Activated CD4-positive, alpha-beta T cell treated with anti-CD3 and anti-CD28 coated beads, Interleukin-2, amount 10 ng/mL, durations not matched to agents 24 days and 14 days (primary cell): Measurements from ENCODE around the gene DIO3. TPM values are rescaled to one million over a fixed set of nuclear protein-coding genes. Genes with fewer than 3 reads are reported as not detected.

Source experiments
- DNase-seq: peaks from one replicate; pipeline ENCODE4 v3.0.0; 2022
- H3K27ac Mint-ChIP-seq: one replicate; pipeline ENCODE4 v1.8.0; 2022; ENCODE audit warnings: mild to moderate bottlenecking, mixed read lengths
- H3K27me3 Mint-ChIP-seq: one replicate; pipeline ENCODE4 v1.8.0; 2022; ENCODE audit warnings: mixed read lengths
- H3K36me3 Mint-ChIP-seq: one replicate; pipeline ENCODE4 v1.8.0; 2022; ENCODE audit warnings: low read depth, mild to moderate bottlenecking, mixed read lengths
- H3K4me1 Mint-ChIP-seq: one replicate; pipeline ENCODE4 v1.8.0; 2021; ENCODE audit warnings: mixed read lengths
- H3K4me3 Mint-ChIP-seq: one replicate; pipeline ENCODE4 v1.8.0; 2022; ENCODE audit warnings: mild to moderate bottlenecking, moderate library complexity, mixed read lengths
- H3K9me3 Mint-ChIP-seq: one replicate; pipeline ENCODE4 v1.8.0; 2021; ENCODE audit warnings: mixed read lengths
- intact Hi-C: fragments of 100-400 bp; cut with micrococcal nuclease; formaldehyde crosslinking; loops from one replicate; pipeline ENCODE4 v1.15.1; 2023
- total RNA-seq: library from RNA; stranded (reverse); gene quantifications from 2 replicates; pipeline ENCODE4 v1.2.3, GENCODE V29; 2022

Gene DIO3
- total RNA-seq, 1 donor from 2014 or later, result not detected

DNA sequence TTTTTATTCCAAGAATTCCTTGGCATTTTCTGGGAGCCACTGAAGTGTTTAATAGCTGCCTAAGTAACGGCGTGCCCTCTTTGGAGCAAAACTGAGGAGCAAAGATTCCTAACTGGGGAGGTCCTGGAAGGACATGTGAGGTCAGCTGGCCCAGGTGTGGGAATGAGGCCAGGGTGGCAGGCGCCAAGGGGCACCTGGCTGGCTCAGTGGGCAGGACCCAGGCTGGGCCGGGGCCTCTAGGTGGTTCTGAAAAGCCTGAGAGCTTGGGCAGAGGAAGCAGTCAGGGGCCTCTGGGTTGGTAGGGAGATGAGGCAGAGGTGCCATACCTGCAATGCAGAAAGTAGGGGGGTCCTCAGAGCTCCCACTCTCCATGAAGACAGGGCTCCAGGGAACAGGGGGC, 27.1 kb upstream of the DIO3 start:
- Mint-ChIP-seq H3K27ac (no peak overlapping the region), H3K36me3 (no peaks in the 10 kb centered on the region), H3K4me3 (no peak overlapping the region), H3K27me3 (peaks cover 4% of the 10 kb centered on the region), H3K4me1 (peaks cover 14% of the 10 kb centered on the region), H3K9me3 (no peaks in the 10 kb centered on the region)
- no peak for DNase-seq
- intact Hi-C loops, result no loop called here

- H3K36me3 Mint-ChIP-seq, result no peaks in the 10 kb centered on the region
- no peaks in the 10 kb centered on the region for H3K9me3 Mint-ChIP-seq
- H3K27me3 Mint-ChIP-seq, result peaks cover 3% of the 10 kb centered on the region
- H3K27ac Mint-ChIP-seq, result no peak overlapping the region
- H3K4me3 Mint-ChIP-seq, result no peak overlapping the region
- DNase-seq, result peak; percentile 58
- intact Hi-C loops, result no loop called here
- peaks cover 14% of the 10 kb centered on the region for H3K4me1 Mint-ChIP-seq
Observed at GRCh38 chr14:101535232-101535631, 26.1 kb upstream of the DIO3 start.

DNA sequence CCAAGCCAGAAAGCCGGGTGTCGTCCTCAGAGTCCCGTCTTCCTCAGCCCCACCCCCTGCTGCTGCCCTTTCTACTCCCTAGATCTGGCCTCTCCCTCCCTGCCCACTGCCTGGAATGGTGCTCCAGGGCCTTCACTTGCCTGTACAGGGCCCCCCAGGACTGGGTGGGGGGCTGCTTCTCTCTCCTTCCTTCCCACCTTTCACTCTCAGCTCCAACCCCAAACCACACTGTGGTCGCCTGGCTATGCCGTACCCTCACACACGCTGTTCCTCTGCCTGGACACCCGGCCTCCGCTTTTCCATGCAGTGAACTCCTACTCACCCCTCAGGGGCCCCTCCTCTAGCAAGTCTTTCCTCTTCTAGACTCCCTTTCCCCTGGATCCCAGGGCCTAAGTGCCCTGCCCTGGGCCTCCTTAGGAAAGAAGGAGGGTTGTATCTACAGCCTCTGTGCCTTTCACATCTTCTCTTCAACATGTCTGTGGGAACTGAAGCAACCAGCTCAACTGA, 25.5 kb upstream of the DIO3 start:
- Mint-ChIP-seq H3K4me1 (peaks cover 11% of the 10 kb centered on the region), H3K4me3 (peak overlapping the region; percentile 14), H3K27ac (no peak overlapping the region), H3K9me3 (no peaks in the 10 kb centered on the region), H3K36me3 (no peaks in the 10 kb centered on the region), H3K27me3 (no peaks in the 10 kb centered on the region)
- intact Hi-C loops, result no loop called here
- DNase-seq, result no peak

GRCh38 chr14:101537286-101537685, 24.0 kb upstream of the DIO3 start:
- H3K4me1 Mint-ChIP-seq, result peaks cover 11% of the 10 kb centered on the region
- H3K27me3 Mint-ChIP-seq, result no peaks in the 10 kb centered on the region
- intact Hi-C loops, result no loop called here
- no peaks in the 10 kb centered on the region for H3K36me3 Mint-ChIP-seq
- H3K4me3 Mint-ChIP-seq, result no peak overlapping the region
- H3K9me3 Mint-ChIP-seq, result no peaks in the 10 kb centered on the region
- no peak for DNase-seq
- H3K27ac Mint-ChIP-seq, result no peak overlapping the region

DNA sequence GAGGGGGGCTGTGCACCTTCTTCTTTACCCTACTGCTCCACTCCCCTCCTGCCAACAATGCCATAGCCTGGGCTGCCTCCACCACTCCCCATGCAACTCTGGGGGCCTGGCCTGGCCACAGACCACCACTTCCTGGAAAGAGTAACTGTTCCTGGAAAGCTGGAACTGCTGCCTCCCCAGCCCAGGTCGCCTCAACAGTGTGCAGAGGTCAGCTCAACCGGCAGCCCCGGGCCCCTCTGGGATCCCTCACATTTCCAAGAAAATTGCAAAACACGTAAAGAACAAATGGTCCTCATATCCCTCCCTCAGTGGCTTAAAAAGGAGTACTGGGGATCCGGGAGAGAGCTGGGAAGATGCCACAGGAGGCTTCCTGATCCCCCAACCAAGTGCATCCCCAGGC, 22.4 kb upstream of the DIO3 start:
- intact Hi-C loops, result no loop called here
- Mint-ChIP-seq H3K4me1 (peaks cover 11% of the 10 kb centered on the region), H3K27ac (no peak overlapping the region), H3K27me3 (no peaks in the 10 kb centered on the region), H3K9me3 (no peaks in the 10 kb centered on the region), H3K4me3 (no peak overlapping the region), H3K36me3 (no peaks in the 10 kb centered on the region)
- DNase-seq, result no peak

- no peaks in the 10 kb centered on the region for H3K27me3 Mint-ChIP-seq
- intact Hi-C loops, result no loop called here
- no peaks in the 10 kb centered on the region for H3K36me3 Mint-ChIP-seq
- H3K27ac Mint-ChIP-seq, result no peak overlapping the region
- H3K4me1 Mint-ChIP-seq, result peaks cover 11% of the 10 kb centered on the region
- H3K4me3 Mint-ChIP-seq, result no peak overlapping the region
- DNase-seq, result no peak
- H3K9me3 Mint-ChIP-seq, result no peaks in the 10 kb centered on the region
Observed at GRCh38 chr14:101539880-101540279, 21.4 kb upstream of the DIO3 start.

DNA sequence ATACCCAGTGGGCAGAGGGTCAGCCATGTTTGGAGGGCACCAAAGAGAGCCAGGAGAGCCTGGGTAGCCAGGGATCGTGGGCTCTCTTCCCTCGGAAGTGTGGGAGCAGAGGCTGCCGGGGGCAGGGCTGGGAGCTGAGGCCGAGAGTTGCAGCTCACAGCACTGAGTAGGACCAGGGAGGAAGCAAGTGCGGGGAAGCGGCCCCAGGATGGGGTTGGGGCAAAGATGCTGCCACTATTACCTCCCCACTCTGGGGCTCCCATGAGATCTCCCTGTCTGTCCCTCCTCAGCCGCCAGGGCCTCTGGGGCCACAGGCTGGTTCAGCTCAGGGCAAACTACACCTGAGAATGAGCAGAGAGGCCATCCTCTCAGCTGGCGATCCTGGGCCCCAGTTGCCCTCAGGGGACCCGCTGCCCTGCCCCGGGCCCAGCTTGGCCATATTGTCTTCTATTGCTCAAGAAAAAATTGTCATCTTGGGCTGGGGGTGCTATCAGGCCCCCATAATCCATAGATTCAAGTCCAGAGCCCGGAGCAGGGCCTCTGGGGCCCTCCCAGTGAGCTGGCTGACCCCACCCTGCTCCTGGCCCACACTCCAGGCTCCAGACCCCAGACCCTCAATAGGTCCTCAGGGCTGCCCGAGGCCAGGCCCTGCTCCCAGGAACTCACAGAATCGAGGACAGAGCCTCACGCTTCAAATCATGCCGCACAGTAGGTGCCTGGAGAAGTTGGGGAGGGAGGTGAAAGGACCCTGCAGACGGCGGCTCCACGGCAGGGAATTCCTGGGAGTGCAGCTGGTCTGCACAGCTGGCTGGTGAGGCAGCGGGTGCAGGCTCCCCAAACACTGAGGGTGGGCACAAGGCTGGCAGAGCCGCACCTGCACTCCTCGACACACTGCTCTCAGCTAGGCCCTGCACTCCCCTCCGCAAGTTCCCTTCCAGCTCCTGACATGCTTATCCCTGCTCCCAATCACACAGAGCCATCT, 20.5 kb upstream of the DIO3 start:
- intact Hi-C loops, result no loop called here
- H3K4me3 Mint-ChIP-seq, result no peak overlapping the region
- no peak for DNase-seq
- no peaks in the 10 kb centered on the region for H3K27me3 Mint-ChIP-seq
- no peaks in the 10 kb centered on the region for H3K36me3 Mint-ChIP-seq
- H3K4me1 Mint-ChIP-seq, result peaks cover 6% of the 10 kb centered on the region
- H3K27ac Mint-ChIP-seq, result no peak overlapping the region
- H3K9me3 Mint-ChIP-seq, result no peaks in the 10 kb centered on the region

- Mint-ChIP-seq H3K36me3 (no peaks in the 10 kb centered on the region), H3K27ac (no peak overlapping the region), H3K4me1 (no peaks in the 10 kb centered on the region), H3K27me3 (no peaks in the 10 kb centered on the region), H3K4me3 (no peak overlapping the region), H3K9me3 (no peaks in the 10 kb centered on the region)
- intact Hi-C loops, result no loop called here
- DNase-seq, result no peak
Observed at GRCh38 chr14:101542391-101542790, 18.9 kb upstream of the DIO3 start.

GRCh38 chr14:101543814-101544213, 17.5 kb upstream of the DIO3 start:
- DNase-seq, result no peak
- Mint-ChIP-seq H3K4me3 (no peak overlapping the region), H3K4me1 (no peaks in the 10 kb centered on the region), H3K9me3 (no peaks in the 10 kb centered on the region), H3K27me3 (no peaks in the 10 kb centered on the region), H3K27ac (no peak overlapping the region), H3K36me3 (no peaks in the 10 kb centered on the region)
- intact Hi-C loops, result no loop called here

- no peak for DNase-seq
- H3K27me3 Mint-ChIP-seq, result no peaks in the 10 kb centered on the region
- H3K36me3 Mint-ChIP-seq, result no peaks in the 10 kb centered on the region
- H3K4me1 Mint-ChIP-seq, result no peaks in the 10 kb centered on the region
- no peaks in the 10 kb centered on the region for H3K9me3 Mint-ChIP-seq
- no peak overlapping the region for H3K27ac Mint-ChIP-seq
- intact Hi-C loops, result no loop called here
- no peak overlapping the region for H3K4me3 Mint-ChIP-seq
Observed at GRCh38 chr14:101544550-101544949, 16.7 kb upstream of the DIO3 start.

- DNase-seq, result no peak
- no peak overlapping the region for H3K27ac Mint-ChIP-seq
- H3K36me3 Mint-ChIP-seq, result no peaks in the 10 kb centered on the region
- no peak overlapping the region for H3K4me3 Mint-ChIP-seq
- H3K4me1 Mint-ChIP-seq, result no peaks in the 10 kb centered on the region
- intact Hi-C loops, result no loop called here
- H3K9me3 Mint-ChIP-seq, result no peaks in the 10 kb centered on the region
- H3K27me3 Mint-ChIP-seq, result no peaks in the 10 kb centered on the region
Observed at GRCh38 chr14:101546706-101547105, 14.6 kb upstream of the DIO3 start.

GRCh38 chr14:101547107-101547738, 14.1 kb upstream of the DIO3 start:
- no peak overlapping the region for H3K4me3 Mint-ChIP-seq
- H3K4me1 Mint-ChIP-seq, result no peaks in the 10 kb centered on the region
- intact Hi-C loops, result no loop called here
- H3K36me3 Mint-ChIP-seq, result no peaks in the 10 kb centered on the region
- H3K27me3 Mint-ChIP-seq, result no peaks in the 10 kb centered on the region
- DNase-seq, result no peak
- H3K9me3 Mint-ChIP-seq, result no peaks in the 10 kb centered on the region
- no peak overlapping the region for H3K27ac Mint-ChIP-seq

- Mint-ChIP-seq H3K27ac (no peak overlapping the region), H3K4me3 (no peak overlapping the region), H3K4me1 (no peaks in the 10 kb centered on the region), H3K36me3 (no peaks in the 10 kb centered on the region), H3K27me3 (no peaks in the 10 kb centered on the region), H3K9me3 (no peaks in the 10 kb centered on the region)
- no peak for DNase-seq
- intact Hi-C loops, result no loop called here
Observed at GRCh38 chr14:101547961-101548669, 13.2 kb upstream of the DIO3 start.

DNA sequence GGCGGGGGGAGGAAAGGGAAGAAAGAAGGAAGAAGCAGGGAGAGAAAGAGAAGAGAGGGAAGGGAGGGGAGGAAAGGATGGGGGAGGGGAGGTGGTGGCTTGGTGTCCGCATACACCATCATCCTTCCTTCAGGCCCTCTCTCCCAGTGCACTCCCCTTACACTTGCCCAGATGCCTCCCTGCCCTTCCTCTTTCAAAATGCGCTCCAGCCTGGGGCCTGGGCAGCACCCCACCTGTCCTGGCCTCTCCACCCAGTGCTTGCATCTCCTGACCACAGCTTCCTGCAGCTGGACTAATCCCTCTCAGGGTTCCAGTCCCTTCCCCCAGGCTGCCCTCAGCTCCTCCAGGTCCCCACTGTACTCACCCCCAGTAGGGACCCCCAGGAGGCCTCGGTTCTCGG, 12.6 kb upstream of the DIO3 start:
- Mint-ChIP-seq H3K36me3 (no peaks in the 10 kb centered on the region), H3K9me3 (no peaks in the 10 kb centered on the region), H3K4me3 (no peak overlapping the region), H3K27me3 (no peaks in the 10 kb centered on the region), H3K27ac (no peak overlapping the region), H3K4me1 (no peaks in the 10 kb centered on the region)
- intact Hi-C loops, result no loop called here
- DNase-seq, result no peak
